ENCODE data around the gene MAPKAPK2. TPM values are rescaled to one million over a fixed set of nuclear protein-coding genes. Genes with fewer than 3 reads are reported as not detected.

The MAPKAPK2 gene
- total and polyA plus RNA-seq, 2 of the 13 experiments (the other 11 are each of a cell fraction or from before 2014, with no cell fraction given), result 16.6 to 34.0 TPM

GRCh38 chr1:206739411-206740076, 54.8 kb downstream of the MAPKAPK2 start (continued):
- TF ChIP-seq, protein P1, sequence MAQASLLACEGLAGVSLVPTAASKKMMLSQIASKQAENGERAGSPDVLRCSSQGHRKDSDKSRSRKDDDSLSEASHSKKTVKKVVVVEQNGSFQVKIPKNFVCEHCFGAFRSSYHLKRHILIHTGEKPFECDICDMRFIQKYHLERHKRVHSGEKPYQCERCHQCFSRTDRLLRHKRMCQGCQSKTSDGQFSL (CRISPR knock-in tag; IDR thresholded peaks at IDR 0.05), result no peak
- TF ChIP-seq CBFB (CRISPR knock-in tag; IDR thresholded peaks at IDR 0.05), result no peak
- TF ChIP-seq MEF2D (CRISPR knock-in tag; IDR thresholded peaks at IDR 0.05), result no peak

- Histone ChIP-seq H2AFZ (ENCODE audit: low read length) (no peak overlapping the region), H4K20me1 (ENCODE audit: insufficient read depth, low read length) (no peaks in the 10 kb centered on the region), H3K79me2 (ENCODE audit: insufficient read depth, low read length) (no peaks in the 10 kb centered on the region), H3K4me3 (replicated peaks in 1 of 3; ENCODE audit: insufficient read depth in 1 of 3, low read depth in 2 of 3, low read length in 3 of 3) (no peak overlapping the region), H3K4me2 (ENCODE audit: low read depth, low read length) (no peak overlapping the region), H3K9ac (ENCODE audit: insufficient read depth, low read depth, low read length) (no peak overlapping the region), H3K4me1 (ENCODE audit: insufficient read depth, low read length) (no peaks in the 10 kb centered on the region), H3K27ac (ENCODE audit: extremely low read length, insufficient read depth, low read length) (no peak overlapping the region), H3K9me3 (ENCODE audit: low read length) (no peaks in the 10 kb centered on the region), H3K36me3 (replicated peaks in 1 of 2; ENCODE audit: control insufficient read depth in 1 of 2, insufficient read depth in 2 of 2, low read length in 2 of 2) (no peaks in the 10 kb centered on the region), H3K27me3 (ENCODE audit: control insufficient read depth in 1 of 2, insufficient read depth in 2 of 2, low read length in 2 of 2) (peaks cover 0 to 5% of the 10 kb centered on the region in 2 experiments; a peak in 2 of 5 replicates)
- DNase-seq (ENCODE audit: low spot score), result no peak
- ChIA-PET CTCF (ENCODE audit: low intra/inter-chr PET ratio, low total read pairs) (no interaction called here), POLR2A (no interaction called here)
- in situ Hi-C loops (cut with HindIII; ENCODE audit: extremely low pct_ligation_motif_present, low pct_unique_long_range_greater_than_20kb), result no loop called here
- intact Hi-C loops (cut with micrococcal nuclease; ENCODE audit: unreplicated experiment), result no loop called here
- no peak for ATAC-seq
- BruUV-seq (replicated peaks), result no TSS peak
- 9% methylated on average over 6 of the region's 6 CpGs for WGBS (ENCODE audit: low lambda C conversion rate)
- no peak for FAIRE-seq
- TF ChIP-seq IRX3 (CRISPR knock-in tag; IDR thresholded peaks at IDR 0.05; ENCODE audit: borderline replicate concordance, low read depth) (no peak), KLF6 (CRISPR knock-in tag; IDR thresholded peaks at IDR 0.05) (no peak), HMG20A (CRISPR knock-in tag; IDR thresholded peaks at IDR 0.05; ENCODE audit: borderline replicate concordance) (no peak), FOSL1 (CRISPR knock-in tag; IDR thresholded peaks at IDR 0.05; ENCODE audit: borderline replicate concordance) (no peak), ZNF431 (CRISPR knock-in tag; IDR thresholded peaks at IDR 0.05; ENCODE audit: borderline replicate concordance, low read depth) (no peak)
- TF ChIP-seq, protein P2, sequence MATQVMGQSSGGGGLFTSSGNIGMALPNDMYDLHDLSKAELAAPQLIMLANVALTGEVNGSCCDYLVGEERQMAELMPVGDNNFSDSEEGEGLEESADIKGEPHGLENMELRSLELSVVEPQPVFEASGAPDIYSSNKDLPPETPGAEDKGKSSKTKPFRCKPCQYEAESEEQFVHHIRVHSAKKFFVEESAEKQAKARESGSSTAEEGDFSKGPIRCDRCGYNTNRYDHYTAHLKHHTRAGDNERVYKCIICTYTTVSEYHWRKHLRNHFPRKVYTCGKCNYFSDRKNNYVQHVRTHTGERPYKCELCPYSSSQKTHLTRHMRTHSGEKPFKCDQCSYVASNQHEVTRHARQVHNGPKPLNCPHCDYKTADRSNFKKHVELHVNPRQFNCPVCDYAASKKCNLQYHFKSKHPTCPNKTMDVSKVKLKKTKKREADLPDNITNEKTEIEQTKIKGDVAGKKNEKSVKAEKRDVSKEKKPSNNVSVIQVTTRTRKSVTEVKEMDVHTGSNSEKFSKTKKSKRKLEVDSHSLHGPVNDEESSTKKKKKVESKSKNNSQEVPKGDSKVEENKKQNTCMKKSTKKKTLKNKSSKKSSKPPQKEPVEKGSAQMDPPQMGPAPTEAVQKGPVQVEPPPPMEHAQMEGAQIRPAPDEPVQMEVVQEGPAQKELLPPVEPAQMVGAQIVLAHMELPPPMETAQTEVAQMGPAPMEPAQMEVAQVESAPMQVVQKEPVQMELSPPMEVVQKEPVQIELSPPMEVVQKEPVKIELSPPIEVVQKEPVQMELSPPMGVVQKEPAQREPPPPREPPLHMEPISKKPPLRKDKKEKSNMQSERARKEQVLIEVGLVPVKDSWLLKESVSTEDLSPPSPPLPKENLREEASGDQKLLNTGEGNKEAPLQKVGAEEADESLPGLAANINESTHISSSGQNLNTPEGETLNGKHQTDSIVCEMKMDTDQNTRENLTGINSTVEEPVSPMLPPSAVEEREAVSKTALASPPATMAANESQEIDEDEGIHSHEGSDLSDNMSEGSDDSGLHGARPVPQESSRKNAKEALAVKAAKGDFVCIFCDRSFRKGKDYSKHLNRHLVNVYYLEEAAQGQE (IDR thresholded peaks at IDR 0.05; ENCODE audit: borderline replicate concordance in 1 of 2, low read depth in 1 of 2, low read length in 2 of 2), result no peak
- TF ChIP-seq, protein P3, sequence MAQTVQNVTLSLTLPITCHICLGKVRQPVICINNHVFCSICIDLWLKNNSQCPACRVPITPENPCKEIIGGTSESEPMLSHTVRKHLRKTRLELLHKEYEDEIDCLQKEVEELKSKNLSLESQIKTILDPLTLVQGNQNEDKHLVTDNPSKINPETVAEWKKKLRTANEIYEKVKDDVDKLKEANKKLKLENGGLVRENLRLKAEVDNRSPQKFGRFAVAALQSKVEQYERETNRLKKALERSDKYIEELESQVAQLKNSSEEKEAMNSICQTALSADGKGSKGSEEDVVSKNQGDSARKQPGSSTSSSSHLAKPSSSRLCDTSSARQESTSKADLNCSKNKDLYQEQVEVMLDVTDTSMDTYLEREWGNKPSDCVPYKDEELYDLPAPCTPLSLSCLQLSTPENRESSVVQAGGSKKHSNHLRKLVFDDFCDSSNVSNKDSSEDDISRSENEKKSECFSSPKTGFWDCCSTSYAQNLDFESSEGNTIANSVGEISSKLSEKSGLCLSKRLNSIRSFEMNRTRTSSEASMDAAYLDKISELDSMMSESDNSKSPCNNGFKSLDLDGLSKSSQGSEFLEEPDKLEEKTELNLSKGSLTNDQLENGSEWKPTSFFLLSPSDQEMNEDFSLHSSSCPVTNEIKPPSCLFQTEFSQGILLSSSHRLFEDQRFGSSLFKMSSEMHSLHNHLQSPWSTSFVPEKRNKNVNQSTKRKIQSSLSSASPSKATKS (CRISPR knock-in tag; IDR thresholded peaks at IDR 0.05), result no peak
Observed at GRCh38 chr1:206741142-206741701, 56.5 kb downstream of the MAPKAPK2 start.
